Stimulated activated CD4-positive, alpha-beta T cell treated with anti-CD3 and anti-CD28 coated beads, Interleukin-4, amount 100 ng/mL, for 4 hours (primary cell): ENCODE measurements around the gene SUN2.

ENCODE experiments used
- DNase-seq, 2 experiments: peaks; one replicate each; pipeline ENCODE4 v3.0.0-alpha.2; 2020

The SUN2 gene

DNA sequence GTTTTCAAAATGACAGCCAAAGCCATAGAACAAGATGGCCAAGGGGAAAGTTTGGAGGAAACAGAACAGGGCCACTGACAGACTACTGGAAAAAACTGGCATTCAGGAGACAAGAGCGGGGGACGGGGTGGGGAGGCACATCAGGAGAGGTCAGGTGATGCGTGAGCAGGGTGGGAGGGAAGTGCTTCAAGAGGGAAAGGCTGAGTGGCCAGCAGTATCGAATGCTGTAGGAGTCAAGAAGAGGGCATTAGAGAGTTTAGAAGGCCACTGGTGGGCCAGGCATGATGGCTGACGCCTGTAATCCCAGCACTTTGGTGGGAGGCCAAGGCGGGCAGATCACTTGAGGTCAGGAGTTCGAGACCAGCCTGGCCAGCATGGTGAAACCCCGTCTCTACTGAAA, 41.9 kb downstream of the SUN2 start:
- no peak for DNase-seq

GRCh38 chr22:38712486-38713207, 43.2 kb downstream of the SUN2 start:
- no peak for DNase-seq

DNA sequence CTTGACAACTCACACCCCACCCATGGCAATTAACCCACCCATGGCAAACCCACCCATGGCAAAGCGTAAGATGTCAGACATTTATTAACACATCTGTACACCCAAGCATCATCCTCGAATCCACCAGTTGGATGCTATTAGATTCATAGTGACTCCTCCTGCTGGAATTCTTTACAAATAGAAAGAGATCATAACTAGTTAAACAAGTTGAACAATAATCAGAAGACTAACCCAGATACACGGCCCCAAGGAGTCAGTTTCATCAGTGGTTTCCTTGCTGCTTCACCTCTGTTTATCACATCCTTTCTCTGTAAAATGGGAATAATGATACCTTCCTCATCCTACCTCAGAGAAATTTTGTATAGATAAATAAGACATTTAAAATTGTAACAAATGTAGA, 44.9 kb downstream of the SUN2 start:
- DNase-seq, result no peak

DNA sequence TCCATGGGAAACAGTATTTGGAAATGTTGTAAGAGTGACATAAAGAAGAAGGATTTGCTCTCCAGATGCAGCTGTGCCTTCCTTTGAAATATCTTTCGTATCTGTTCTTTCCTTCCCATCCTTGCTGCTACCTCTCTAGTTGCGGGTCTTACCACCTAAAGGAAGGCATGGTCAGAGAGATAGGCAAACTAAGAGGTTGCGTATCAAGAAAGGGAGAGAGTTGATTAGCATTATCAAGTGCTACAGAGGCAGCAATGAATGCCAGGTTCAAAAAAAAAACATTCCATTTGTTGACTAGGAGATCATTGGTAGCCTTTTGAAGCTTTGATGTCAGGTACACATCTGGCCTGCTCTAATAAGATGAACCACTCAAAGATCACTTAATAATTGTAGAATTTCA, 45.4 kb downstream of the SUN2 start:
- DNase-seq, result no peak

GRCh38 chr22:38709306-38709705, 46.5 kb downstream of the SUN2 start:
- no peak for DNase-seq

- DNase-seq, result no peak
Observed at GRCh38 chr22:38707984-38708383, 47.8 kb downstream of the SUN2 start.

- no peak for DNase-seq
Observed at GRCh38 chr22:38707346-38707745, 48.5 kb downstream of the SUN2 start.

DNA sequence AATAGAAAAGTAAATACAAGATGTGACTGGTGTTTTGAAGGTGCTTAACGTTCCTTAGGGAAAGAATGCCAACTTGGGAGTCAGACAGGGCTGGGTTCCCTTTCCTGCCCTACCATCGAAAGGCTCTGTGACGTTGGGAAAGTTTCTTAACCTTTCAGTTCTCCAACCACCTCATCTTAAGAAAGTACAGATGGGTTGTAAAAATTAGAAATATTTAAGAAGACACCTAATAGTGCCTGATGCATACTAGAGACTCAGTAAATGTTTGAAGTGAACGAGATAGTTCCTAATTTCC, 49.0 kb downstream of the SUN2 start:
- no peak for DNase-seq

GRCh38 chr22:38706101-38706900, 49.5 kb downstream of the SUN2 start:
- peak; percentile 36 to 41 for DNase-seq

DNA sequence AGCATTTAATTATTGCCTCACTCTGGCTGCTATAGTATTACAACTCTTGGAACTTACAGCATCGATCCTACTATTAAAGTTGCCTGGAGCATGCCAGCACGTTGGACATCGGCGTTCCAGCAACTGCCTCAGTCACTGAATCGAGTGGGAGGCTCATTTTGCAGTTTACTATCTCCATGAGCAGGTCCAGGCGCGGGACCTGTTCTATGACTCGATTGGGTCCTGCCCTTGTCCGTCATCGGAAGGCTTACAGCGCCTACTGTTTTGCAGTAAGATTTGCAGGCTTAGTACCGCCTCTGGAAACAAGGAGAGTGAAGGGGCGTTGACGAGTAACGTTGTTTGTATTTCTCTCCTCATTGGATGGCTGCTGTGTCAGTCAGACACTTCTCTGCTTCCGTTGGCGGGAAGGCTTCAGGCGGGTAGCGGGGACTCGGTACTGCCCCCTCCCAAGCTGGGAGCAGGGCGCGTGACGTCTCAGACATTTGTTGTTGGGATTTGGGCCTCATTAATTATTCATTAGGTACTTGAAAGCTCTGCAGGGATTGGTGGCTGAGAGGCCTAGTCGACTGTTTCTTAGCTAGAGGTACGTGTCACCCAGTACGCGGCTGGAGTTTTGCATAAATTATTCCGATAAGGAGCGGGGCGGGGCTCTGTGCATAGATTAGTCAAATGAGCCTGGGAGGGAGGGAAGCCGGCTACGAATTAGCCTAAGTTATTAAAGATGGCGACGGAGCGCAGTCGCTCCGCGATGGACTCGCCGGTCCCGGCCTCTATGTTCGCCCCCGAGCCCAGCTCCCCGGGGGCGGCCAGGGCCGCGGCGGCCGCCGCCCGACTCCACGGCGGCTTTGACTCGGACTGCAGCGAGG, 50.3 kb downstream of the SUN2 start, which contains the start of gene GTPBP1:
Gene GTPBP1 (plus strand): TSS at position 710 of the 866 bp plus-strand sequence. CDS start 12 bp downstream, at position 722.
- peak; percentile 87 to 99 for DNase-seq

- DNase-seq, result no peak
Observed at GRCh38 chr22:38704654-38705234, 51.1 kb downstream of the SUN2 start.

GRCh38 chr22:38700789-38701628, 54.8 kb downstream of the SUN2 start, which contains the start of gene JOSD1:
JOSD1 (minus strand) TSS chr22:38700943; CDS start chr22:38699987, 956 bp downstream.
- DNase-seq, result peak; percentile 96 to 98

DNA sequence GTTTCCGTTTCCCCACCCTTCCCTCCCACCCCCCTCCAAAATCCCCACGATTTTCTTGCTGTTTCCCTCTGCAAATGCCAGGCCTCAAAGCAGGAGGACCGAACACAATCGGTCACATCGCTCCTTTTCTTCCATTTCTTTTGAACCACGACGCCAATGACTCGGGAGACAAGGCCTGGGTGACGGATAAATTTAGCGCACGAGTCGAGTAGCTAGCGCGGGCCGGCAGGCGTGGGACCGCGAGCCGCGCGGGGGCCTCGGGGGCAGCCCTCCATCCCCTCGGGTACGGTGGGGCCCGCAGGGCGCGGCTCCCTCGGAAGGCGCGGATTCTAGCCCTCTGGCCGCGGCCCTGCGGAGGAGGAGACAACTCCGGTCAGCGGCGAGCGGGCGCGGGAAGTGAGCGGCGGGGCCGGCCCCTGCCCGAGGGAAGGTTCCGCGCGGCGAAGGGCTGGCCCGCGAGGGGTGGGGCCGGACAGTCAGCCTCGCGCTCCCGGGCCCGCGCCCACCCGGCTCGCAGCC, 55.5 kb downstream of the SUN2 start:
- DNase-seq, result no peak

- no peak for DNase-seq
Observed at GRCh38 chr22:38699784-38700183, 56.0 kb downstream of the SUN2 start.

DNA sequence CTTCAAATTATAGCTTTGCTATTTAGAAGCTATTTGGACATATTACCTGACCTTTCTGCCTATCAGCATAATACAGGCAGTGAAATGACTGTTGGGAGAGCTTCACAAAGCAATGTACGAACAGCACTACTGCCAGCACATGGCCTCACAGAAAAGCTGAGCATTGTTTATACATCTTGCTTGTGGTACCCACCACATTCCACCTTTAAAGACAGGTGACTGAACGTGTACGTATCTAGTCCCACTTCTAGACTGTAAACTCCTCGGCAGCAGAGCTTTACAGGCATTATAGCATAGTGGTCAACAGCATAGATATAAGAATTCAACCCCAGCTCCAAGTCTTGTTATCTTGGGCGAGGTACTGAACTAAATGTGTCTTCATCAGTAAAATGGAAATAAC, 56.7 kb downstream of the SUN2 start:
- DNase-seq, result no peak

DNA sequence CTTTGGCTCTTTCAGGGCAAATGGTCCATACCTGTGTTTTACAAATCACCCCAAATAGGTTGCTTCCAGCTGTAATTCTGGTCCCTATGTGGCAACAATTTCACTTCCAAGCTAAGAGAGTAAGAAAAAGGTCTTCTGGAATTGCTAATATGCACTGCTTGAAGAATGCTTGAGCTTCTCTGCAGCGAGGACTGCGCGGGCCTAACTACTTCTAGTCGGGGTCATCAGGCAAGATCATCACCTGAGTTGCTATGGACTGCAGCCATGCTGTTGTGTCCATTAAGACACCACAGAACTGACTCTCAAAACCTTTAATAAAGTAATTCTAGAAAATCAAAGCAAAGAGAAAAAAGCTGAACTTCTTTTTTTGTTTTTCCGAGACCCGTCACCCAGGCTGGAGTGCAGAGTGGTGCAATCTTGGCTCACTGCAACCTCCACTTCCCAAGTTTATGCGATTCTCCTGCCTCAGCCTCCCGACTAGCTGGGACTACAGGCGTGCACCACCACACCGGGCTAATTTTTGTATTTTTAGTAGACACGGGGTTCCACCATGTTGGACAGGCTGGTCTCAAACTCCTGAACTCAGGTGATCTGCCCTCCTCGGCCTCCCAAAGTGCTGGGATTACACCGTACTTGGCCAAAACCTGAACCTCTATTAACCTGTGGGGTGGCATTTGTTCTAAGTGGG, 57.2 kb downstream of the SUN2 start:
- DNase-seq, result no peak

GRCh38 chr22:38697425-38698089, 58.2 kb downstream of the SUN2 start:
- no peak for DNase-seq

- peak in 1 of 2 experiments; percentile 65 for DNase-seq
Observed at GRCh38 chr22:38696606-38697424, 59.0 kb downstream of the SUN2 start.

DNA sequence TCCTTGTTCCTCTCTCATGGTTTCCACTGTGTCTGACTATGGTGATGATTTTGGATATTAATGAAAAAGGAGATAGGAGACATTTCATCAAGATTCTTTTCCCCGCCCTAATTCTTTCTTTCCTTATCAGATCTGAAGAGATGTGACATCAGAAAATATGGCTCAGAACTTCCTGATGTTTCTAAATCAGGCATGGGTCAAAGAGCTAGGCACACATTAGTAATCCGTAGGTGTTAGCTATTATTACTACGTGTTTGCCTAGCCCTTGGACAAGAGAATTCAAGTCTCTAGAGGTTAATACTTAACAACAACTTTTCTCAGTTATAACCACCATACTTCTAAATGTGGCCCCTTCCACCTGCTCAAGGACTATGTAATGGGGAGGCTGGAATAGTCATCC, 60.9 kb downstream of the SUN2 start:
- no peak for DNase-seq

GRCh38 chr22:38694049-38694448, 61.7 kb downstream of the SUN2 start:
- no peak for DNase-seq
